D721Med (cell line): Measurements from ENCODE around the gene ZIM2.

Experiments used
- DNase-seq: peaks from one replicate; pipeline ENCODE4 v3.0.0; 2011; ENCODE audit warnings: low spot score; ENCODE audit not compliant: insufficient read length
- FAIRE-seq: peaks from 2 replicates; lab custom pipeline; 2011; peaks lifted over from hg19 to GRCh38; lab: Jason Lieb, UNC
- TF ChIP-seq, protein P1 (sequence below): IDR thresholded peaks from 2 replicates; pipeline ENCODE4 v1.5.1; 2012; ENCODE audit warnings: mild to moderate bottlenecking, control low read depth; ENCODE audit not compliant: insufficient read depth; ENCODE audit errors: missing control alignments

The ZIM2 gene

DNA sequence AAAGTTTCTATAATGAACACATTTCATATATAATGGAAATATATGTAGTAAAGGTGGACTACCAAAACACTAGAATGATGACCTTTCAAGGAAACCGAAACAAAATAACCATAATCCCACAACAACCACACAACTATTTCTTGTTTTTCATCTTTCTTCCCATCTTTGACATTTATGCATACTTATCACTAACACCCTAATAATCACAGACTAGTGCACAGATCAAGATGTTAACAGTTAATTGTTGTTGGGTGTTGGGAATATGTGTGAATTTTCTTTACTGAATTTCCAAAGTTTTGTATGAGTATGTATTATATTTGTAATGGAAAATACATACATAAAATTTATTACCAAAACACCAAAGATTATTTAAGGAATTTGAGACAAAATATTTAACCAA is 30.3 kb downstream of the ZIM2 start:
- FAIRE-seq = no peak
- no peak for DNase-seq

DNA sequence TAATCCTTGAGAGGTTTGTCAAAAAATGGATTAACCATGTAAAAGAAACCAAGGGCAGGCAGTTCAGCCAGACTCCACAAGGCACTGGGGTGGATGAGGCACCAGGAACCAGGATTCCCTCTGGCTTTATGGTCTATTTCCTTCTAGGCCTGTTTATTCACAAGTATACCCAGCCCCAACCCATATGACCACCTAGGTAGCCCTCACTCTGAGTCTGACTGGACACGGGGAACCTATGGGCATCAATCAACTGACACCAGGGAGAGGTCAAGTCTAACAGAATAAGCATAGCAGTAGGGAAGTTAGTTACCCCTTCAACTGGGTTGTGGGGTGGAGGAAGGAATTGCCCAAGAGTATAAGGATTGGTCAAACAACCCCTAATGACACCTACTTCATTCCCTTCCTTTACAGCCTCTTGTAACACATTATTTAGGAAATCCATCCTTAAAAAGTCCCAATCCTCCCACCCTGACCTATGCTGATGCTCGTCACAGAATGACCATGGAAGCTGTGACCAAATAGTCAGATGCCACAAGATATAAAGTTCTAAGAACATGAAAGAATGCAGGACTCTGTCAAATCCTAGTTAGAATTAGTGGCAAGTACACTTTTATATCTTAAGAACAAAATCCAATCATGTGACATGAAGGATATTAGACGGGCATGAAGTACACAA is 31.7 kb downstream of the ZIM2 start:
- DNase-seq (no peak), FAIRE-seq (no peak)
- TF ChIP-seq, protein P1, sequence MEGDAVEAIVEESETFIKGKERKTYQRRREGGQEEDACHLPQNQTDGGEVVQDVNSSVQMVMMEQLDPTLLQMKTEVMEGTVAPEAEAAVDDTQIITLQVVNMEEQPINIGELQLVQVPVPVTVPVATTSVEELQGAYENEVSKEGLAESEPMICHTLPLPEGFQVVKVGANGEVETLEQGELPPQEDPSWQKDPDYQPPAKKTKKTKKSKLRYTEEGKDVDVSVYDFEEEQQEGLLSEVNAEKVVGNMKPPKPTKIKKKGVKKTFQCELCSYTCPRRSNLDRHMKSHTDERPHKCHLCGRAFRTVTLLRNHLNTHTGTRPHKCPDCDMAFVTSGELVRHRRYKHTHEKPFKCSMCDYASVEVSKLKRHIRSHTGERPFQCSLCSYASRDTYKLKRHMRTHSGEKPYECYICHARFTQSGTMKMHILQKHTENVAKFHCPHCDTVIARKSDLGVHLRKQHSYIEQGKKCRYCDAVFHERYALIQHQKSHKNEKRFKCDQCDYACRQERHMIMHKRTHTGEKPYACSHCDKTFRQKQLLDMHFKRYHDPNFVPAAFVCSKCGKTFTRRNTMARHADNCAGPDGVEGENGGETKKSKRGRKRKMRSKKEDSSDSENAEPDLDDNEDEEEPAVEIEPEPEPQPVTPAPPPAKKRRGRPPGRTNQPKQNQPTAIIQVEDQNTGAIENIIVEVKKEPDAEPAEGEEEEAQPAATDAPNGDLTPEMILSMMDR = no peak

More for the DNA sequence above, 30.3 kb downstream of the ZIM2 start:
- TF ChIP-seq, protein P1 = no peak

DNA sequence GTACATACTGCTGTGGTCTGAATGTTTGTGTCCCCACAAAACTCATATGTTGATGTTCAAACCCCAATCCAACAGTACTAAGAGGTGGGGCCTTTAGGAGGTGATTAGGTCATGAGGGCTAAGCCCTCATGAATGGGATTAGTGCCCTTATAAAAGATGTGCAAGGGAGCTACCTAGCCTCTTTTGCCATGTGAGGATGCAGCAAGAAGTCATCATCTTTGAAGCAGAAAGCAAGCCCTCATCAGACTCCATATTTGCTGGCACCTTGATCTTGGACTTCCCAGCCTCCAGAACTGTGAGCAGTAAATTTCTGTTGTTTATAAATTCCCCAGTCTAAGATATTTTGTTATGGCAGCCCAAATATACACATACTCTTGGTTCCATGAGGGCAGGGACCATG is 33.9 kb downstream of the ZIM2 start:
- no peak for FAIRE-seq
- TF ChIP-seq, protein P1 = no peak
- no peak for DNase-seq

DNA sequence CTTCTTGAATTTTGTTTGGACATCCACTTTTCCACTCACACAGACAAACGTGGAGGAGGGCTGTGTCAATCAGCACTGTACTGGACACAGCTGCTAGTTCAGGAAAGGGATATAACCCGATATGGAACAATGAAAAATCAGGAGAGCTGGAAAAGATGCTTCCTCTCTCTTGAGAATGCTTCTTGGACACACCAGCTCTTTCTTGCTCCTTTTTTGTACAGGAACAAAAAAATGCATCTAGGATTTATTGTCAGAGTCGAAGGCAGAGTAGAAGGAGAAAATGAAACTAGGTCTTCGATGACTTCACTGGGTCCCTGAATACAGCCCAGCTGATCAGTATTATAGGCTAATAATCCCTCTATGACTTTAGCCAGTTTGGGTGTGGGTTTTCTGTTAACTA is 62.2 kb downstream of the ZIM2 start:
- FAIRE-seq (no peak), DNase-seq (no peak)
- TF ChIP-seq, protein P1 = no peak

DNA sequence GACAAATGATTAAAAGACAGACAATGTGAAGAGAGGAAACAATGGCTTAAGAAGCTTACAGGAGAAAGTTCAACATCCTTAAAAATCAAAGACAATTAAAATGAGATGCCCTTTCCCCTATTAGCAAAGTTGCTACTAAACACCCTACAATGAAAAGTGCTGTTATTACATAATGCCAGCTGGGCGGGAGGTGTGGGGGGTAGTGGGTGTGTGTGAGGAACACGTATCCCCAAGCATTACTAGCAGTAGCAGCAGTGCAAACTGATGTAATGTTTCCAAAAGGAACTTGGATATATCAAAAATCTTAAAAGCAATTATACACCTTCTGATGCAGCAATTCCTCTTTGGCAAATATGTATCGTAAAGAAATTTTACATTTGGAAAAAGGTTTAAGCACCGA is 70.9 kb downstream of the ZIM2 start:
- TF ChIP-seq, protein P1 = no peak
- no peak for FAIRE-seq

DNA sequence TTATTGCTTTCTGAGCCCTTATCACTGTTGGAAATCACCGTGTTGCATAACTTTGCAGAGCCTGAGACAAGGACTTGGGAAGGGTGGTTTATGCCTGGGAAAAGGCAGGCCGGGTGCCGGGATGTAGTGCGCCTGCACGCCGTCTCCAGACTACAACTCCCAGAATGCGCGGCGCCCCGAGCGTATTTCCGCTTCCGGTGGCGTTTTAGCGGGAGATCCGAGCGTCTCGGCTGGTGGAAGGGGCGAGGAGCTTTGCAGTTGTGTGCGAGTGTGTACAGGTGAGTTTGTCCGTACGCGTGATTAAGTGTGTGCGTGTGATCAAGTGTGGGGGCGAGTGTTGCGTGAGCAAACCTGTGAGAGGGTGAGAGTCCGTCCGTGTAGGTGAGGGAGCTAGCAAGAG is 75.4 kb downstream of the ZIM2 start:
- TF ChIP-seq, protein P1 = no peak
- FAIRE-seq (no peak), DNase-seq (peak; percentile 51)

More for the DNA sequence above, 70.9 kb downstream of the ZIM2 start:
- DNase-seq = no peak

DNA sequence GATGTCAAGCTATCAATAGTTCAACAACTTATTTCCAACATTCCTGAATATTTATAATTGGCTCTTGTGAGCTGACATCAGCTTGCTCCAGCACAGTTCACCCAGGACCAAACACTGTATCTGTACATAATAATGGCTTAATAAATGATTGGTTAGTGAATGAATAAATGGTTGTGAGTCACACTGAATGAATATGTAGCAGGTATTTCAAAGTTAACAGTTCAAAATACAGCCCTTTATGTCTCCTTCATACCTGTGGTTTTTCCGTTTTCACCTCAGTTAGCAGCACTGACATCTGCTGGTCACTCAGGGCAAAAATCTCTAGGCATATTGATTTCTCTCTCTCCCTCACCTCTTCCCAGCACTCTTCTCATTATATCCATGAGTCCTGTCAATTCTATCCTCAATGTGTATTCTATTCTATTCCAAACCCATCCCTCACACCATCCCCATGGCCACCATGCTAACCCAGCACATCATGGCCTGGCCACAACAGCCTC is 76.3 kb downstream of the ZIM2 start:
- TF ChIP-seq, protein P1 = no peak
- no peak for DNase-seq
- FAIRE-seq = no peak
